Nephron progenitor cell (in vitro differentiated cells): ENCODE measurements around the gene MRTFA.

ENCODE experiments used
- DNase-seq: peaks from one replicate; pipeline ENCODE4 v3.0.0; 2021
- H3K27ac Mint-ChIP-seq: 2 replicates; pipeline ENCODE4 v1.8.0; 2021; ENCODE audit warnings: mild to moderate bottlenecking, moderate library complexity, mixed read lengths
- H3K27me3 Mint-ChIP-seq: 2 replicates; pipeline ENCODE4 v1.8.0; 2021; ENCODE audit warnings: mild to moderate bottlenecking, low read depth, mixed read lengths; ENCODE audit not compliant: poor library complexity
- H3K36me3 Mint-ChIP-seq: 2 replicates; pipeline ENCODE4 v1.8.0; 2021; ENCODE audit warnings: low read depth, mixed read lengths
- H3K4me1 Mint-ChIP-seq: 2 replicates; pipeline ENCODE4 v1.8.0; 2021; ENCODE audit warnings: mixed read lengths
- H3K4me3 Mint-ChIP-seq: 2 replicates; pipeline ENCODE4 v1.8.0; 2021; ENCODE audit warnings: mild to moderate bottlenecking, moderate library complexity, mixed read lengths
- H3K9me3 Mint-ChIP-seq: 2 replicates; pipeline ENCODE4 v1.8.0; 2021; ENCODE audit warnings: mild to moderate bottlenecking, moderate library complexity, mixed read lengths
- CTCF ChIP-seq: fragments of 200-600 bp; sonication (generic); IDR thresholded peaks from 2 replicates; pipeline ENCODE4 v1.5.0; 2021; ENCODE audit warnings: antibody characterized with exemption

Gene MRTFA

GRCh38 chr22:40425082-40425481 is 211.4 kb downstream of the MRTFA start:
- DNase-seq, result no peak
- Mint-ChIP-seq H3K27me3 (peaks cover 4% of the 10 kb centered on the region), H3K9me3 (no peaks in the 10 kb centered on the region), H3K36me3 (peaks cover 26% of the 10 kb centered on the region), H3K27ac (no peak overlapping the region), H3K4me3 (no peak overlapping the region), H3K4me1 (peaks cover 6% of the 10 kb centered on the region)
- no peak for TF ChIP-seq CTCF

GRCh38 chr22:40423882-40424640 is 212.5 kb downstream of the MRTFA start:
- peaks cover 4% of the 10 kb centered on the region for H3K27me3 Mint-ChIP-seq
- H3K36me3 Mint-ChIP-seq, result peaks cover 22% of the 10 kb centered on the region
- H3K4me1 Mint-ChIP-seq, result peaks cover 6% of the 10 kb centered on the region

GRCh38 chr22:40423310-40423688 is 213.2 kb downstream of the MRTFA start:
- DNase-seq, result no peak
- no peaks in the 10 kb centered on the region for H3K9me3 Mint-ChIP-seq
- TF ChIP-seq CTCF, result no peak
- peaks cover 6% of the 10 kb centered on the region for H3K4me1 Mint-ChIP-seq
- H3K27me3 Mint-ChIP-seq, result peaks cover 4% of the 10 kb centered on the region
- peaks cover 18% of the 10 kb centered on the region for H3K36me3 Mint-ChIP-seq
- H3K4me3 Mint-ChIP-seq, result no peak overlapping the region
- H3K27ac Mint-ChIP-seq, result peak overlapping the region; percentile 79

More at GRCh38 chr22:40423882-40424640, 212.5 kb downstream of the MRTFA start:
- H3K4me3 Mint-ChIP-seq, result no peak overlapping the region
- no peaks in the 10 kb centered on the region for H3K9me3 Mint-ChIP-seq
- TF ChIP-seq CTCF, result no peak
- H3K27ac Mint-ChIP-seq, result peak overlapping the region; percentile 79
- DNase-seq, result no peak

GRCh38 chr22:40422558-40423309 is 213.8 kb downstream of the MRTFA start:
- no peak for DNase-seq
- peaks cover 18% of the 10 kb centered on the region for H3K36me3 Mint-ChIP-seq
- no peak for TF ChIP-seq CTCF
- H3K4me1 Mint-ChIP-seq, result peaks cover 6% of the 10 kb centered on the region
- H3K27me3 Mint-ChIP-seq, result peaks cover 4% of the 10 kb centered on the region
- no peak overlapping the region for H3K4me3 Mint-ChIP-seq
- H3K9me3 Mint-ChIP-seq, result no peaks in the 10 kb centered on the region
- H3K27ac Mint-ChIP-seq, result peak overlapping the region; percentile 54

- H3K27ac Mint-ChIP-seq, result no peak overlapping the region
Observed at GRCh38 chr22:40421941-40422340, 214.6 kb downstream of the MRTFA start.

More at GRCh38 chr22:40421941-40422340, 214.6 kb downstream of the MRTFA start:
- Mint-ChIP-seq H3K4me1 (peaks cover 6% of the 10 kb centered on the region), H3K4me3 (no peak overlapping the region), H3K27me3 (peaks cover 4% of the 10 kb centered on the region), H3K9me3 (no peaks in the 10 kb centered on the region), H3K36me3 (peaks cover 18% of the 10 kb centered on the region)
- DNase-seq, result no peak
- TF ChIP-seq CTCF, result no peak
